Vagina (tissue), 2 donors: ENCODE data around the gene CPAMD8.

ENCODE experiments used
- POLR2A ChIP-seq, 2 donors: fragments of 450-650 bp; IDR thresholded peaks; one replicate each; pipeline ENCODE4 v1.6.1; 2017; ENCODE audit warnings: antibody characterized with exemption in 2 of 2, mild to moderate bottlenecking in 2 of 2, moderate library complexity in 2 of 2
- POLR2AphosphoS5 ChIP-seq, 2 donors: sonication (generic); formaldehyde crosslinking; IDR thresholded peaks; one replicate each; pipeline ENCODE4 v1.9.0; 2017; ENCODE audit warnings: antibody characterized with exemption in 2 of 2, mild to moderate bottlenecking in 2 of 2, low read depth in 1 of 2; ENCODE audit not compliant: insufficient read depth in 1 of 2

GRCh38 chr19:16846901-16847300 is 179.7 kb downstream of the CPAMD8 start:
- no peak for TF ChIP-seq POLR2A (IDR thresholded peaks at IDR 0.05)
- no peak for TF ChIP-seq POLR2AphosphoS5 (IDR thresholded peaks at IDR 0.05; ENCODE audit: insufficient read depth in 1 of 2, low read depth in 1 of 2)
